Measurements from ENCODE around the gene UNC93A. TPM values are rescaled to one million over a fixed set of nuclear protein-coding genes. Genes with fewer than 3 reads are reported as not detected.
"Not testable (repeated sequence)": the region's sequence is repeated elsewhere in the genome, so short reads cannot be mapped to it uniquely, and the experiment has no call there.

The UNC93A gene
- total RNA-seq, 1 experiment from 2014 or later = not detected

GRCh38 chr6:167285077-167285770 is 5.9 kb upstream of the UNC93A start:
- peaks cover 21% of the 10 kb centered on the region for H3K27me3 Mint-ChIP-seq (ENCODE audit: unreplicated experiment)
- CTCF ChIA-PET = no interaction called here
- H3K4me1 Mint-ChIP-seq (ENCODE audit: low read depth, unreplicated experiment) = peaks cover 20% of the 10 kb centered on the region
- peak; percentile 30 for DNase-seq
- BruUV-seq (replicated peaks) = no TSS peak
- peaks cover 3% of the 10 kb centered on the region for H3K9me3 Mint-ChIP-seq (ENCODE audit: low read depth, unreplicated experiment)
- no peaks in the 10 kb centered on the region for H3K36me3 Mint-ChIP-seq (ENCODE audit: insufficient read depth, unreplicated experiment)
- H3K4me3 Mint-ChIP-seq (ENCODE audit: low read depth, unreplicated experiment) = no peak overlapping the region
- intact Hi-C loops (cut with micrococcal nuclease; ENCODE audit: unreplicated experiment) = no loop called here
- no peak for TF ChIP-seq CTCF (IDR thresholded peaks at IDR 0.05; ENCODE audit: unreplicated experiment)
- no peak overlapping the region for H3K27ac Mint-ChIP-seq (ENCODE audit: unreplicated experiment)

GRCh38 chr6:167287513-167288048 is 3.5 kb upstream of the UNC93A start:
- no TSS peak for BruUV-seq (replicated peaks)
- TF ChIP-seq CTCF (IDR thresholded peaks at IDR 0.05; ENCODE audit: unreplicated experiment) = no peak
- peaks cover 39% of the 10 kb centered on the region for H3K4me1 Mint-ChIP-seq (ENCODE audit: low read depth, unreplicated experiment)
- intact Hi-C loops (cut with micrococcal nuclease; ENCODE audit: unreplicated experiment) = no loop called here
- CTCF ChIA-PET = interaction anchor here (0.7 to 1.6 kb wide), 3 partner anchors 64 to 72 kb away, joined by 4 to 5 read pairs (median 4); no protein-coding TSS in a partner anchor
- peaks cover under 1% of the 10 kb centered on the region for H3K9me3 Mint-ChIP-seq (ENCODE audit: low read depth, unreplicated experiment)
- H3K27me3 Mint-ChIP-seq (ENCODE audit: unreplicated experiment) = peaks cover 9% of the 10 kb centered on the region
- H3K27ac Mint-ChIP-seq (ENCODE audit: unreplicated experiment) = no peak overlapping the region
- no peak for DNase-seq
- H3K4me3 Mint-ChIP-seq (ENCODE audit: low read depth, unreplicated experiment) = no peak overlapping the region
- no peaks in the 10 kb centered on the region for H3K36me3 Mint-ChIP-seq (ENCODE audit: insufficient read depth, unreplicated experiment)

- CTCF ChIA-PET = interaction anchor here (0.7 to 1.6 kb wide), 3 partner anchors 22 to 73 kb away, joined by 3 to 4 read pairs (median 4); no protein-coding TSS in a partner anchor
- Mint-ChIP-seq H3K4me1 (ENCODE audit: low read depth, unreplicated experiment) (peaks cover 39% of the 10 kb centered on the region), H3K27me3 (ENCODE audit: unreplicated experiment) (peaks cover 14% of the 10 kb centered on the region)
- H3K36me3 Mint-ChIP-seq (ENCODE audit: insufficient read depth, unreplicated experiment); H3K4me3 Mint-ChIP-seq (ENCODE audit: low read depth, unreplicated experiment); H3K9me3 Mint-ChIP-seq (ENCODE audit: low read depth, unreplicated experiment); BruUV-seq (replicated peaks); H3K27ac Mint-ChIP-seq (ENCODE audit: unreplicated experiment); intact Hi-C loops (cut with micrococcal nuclease; ENCODE audit: unreplicated experiment): not testable (repeated sequence)
- peak; percentile 32 for DNase-seq
- TF ChIP-seq CTCF (IDR thresholded peaks at IDR 0.05; ENCODE audit: unreplicated experiment) = peak; percentile 49
Measured at GRCh38 chr6:167288591-167289225, 2.4 kb upstream of the UNC93A start.

GRCh38 chr6:167289291-167289690 is 1.8 kb upstream of the UNC93A start:
- H3K4me3 Mint-ChIP-seq (ENCODE audit: low read depth, unreplicated experiment); DNase-seq; H3K9me3 Mint-ChIP-seq (ENCODE audit: low read depth, unreplicated experiment); H3K27ac Mint-ChIP-seq (ENCODE audit: unreplicated experiment); H3K36me3 Mint-ChIP-seq (ENCODE audit: insufficient read depth, unreplicated experiment); BruUV-seq (replicated peaks); intact Hi-C loops (cut with micrococcal nuclease; ENCODE audit: unreplicated experiment): not testable (repeated sequence)
- CTCF ChIA-PET = interaction anchor here (1.6 to 2.2 kb wide), 2 partner anchors 62 to 65 kb away, joined by 4 to 12 read pairs; no protein-coding TSS in a partner anchor
- Mint-ChIP-seq H3K4me1 (ENCODE audit: low read depth, unreplicated experiment) (peaks cover 39% of the 10 kb centered on the region), H3K27me3 (ENCODE audit: unreplicated experiment) (peaks cover 19% of the 10 kb centered on the region)

Data from Calu3 (cell line).